ENCODE data around the gene LDLRAD2. TPM values are rescaled to one million over a fixed set of nuclear protein-coding genes. Genes with fewer than 3 reads are reported as not detected.

The LDLRAD2 gene
- total RNA-seq, 1 donor from 2014 or later = not detected

DNA sequence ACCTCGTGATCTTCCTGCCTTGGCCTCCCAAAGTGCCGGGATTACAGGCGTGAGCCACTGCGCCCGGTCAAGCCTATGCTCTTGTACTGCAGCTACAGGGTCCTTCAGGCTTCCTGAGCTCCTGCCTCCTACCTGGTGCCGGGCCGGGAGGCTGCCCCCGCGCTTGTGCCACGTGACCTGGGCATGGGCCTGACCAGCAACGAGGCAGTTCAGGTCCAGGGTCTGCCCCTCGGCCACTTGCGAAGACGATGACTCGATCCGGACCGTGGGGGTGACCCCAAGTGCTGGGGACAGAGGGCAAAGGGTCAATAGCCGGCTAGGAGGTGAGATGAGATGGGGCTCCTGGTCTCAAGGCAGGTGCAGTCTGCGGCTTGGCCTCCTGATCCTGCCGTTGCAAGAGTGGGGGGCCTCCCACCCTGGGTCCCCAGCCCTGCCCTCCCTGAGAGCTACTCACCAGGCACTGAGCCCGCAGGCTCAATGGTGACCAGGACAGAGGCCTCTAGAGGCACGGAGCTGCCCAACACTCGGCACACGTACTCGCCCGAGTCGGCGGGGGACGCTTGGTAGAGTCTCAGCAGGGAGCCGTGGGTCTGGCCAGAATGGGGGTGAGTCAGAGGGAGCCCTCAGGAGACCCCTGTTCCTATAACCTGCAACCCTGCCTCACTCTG is 38.0 kb downstream of the LDLRAD2 start:
- Histone ChIP-seq H3K4me3 (no peak overlapping the region), H3K36me3 (peaks cover 100% of the 10 kb centered on the region), H3K4me1 (no peaks in the 10 kb centered on the region), H3K27ac (replicated peaks) (no peak overlapping the region), H3K9me3 (replicated peaks) (no peaks in the 10 kb centered on the region), H3K27me3 (ENCODE audit: low read depth) (no peaks in the 10 kb centered on the region)
- intact Hi-C loops (cut with micrococcal nuclease) = no loop called here
- no peak for DNase-seq
- TF ChIP-seq CTCF (IDR thresholded peaks at IDR 0.05; ENCODE audit: borderline replicate concordance) = no peak

DNA sequence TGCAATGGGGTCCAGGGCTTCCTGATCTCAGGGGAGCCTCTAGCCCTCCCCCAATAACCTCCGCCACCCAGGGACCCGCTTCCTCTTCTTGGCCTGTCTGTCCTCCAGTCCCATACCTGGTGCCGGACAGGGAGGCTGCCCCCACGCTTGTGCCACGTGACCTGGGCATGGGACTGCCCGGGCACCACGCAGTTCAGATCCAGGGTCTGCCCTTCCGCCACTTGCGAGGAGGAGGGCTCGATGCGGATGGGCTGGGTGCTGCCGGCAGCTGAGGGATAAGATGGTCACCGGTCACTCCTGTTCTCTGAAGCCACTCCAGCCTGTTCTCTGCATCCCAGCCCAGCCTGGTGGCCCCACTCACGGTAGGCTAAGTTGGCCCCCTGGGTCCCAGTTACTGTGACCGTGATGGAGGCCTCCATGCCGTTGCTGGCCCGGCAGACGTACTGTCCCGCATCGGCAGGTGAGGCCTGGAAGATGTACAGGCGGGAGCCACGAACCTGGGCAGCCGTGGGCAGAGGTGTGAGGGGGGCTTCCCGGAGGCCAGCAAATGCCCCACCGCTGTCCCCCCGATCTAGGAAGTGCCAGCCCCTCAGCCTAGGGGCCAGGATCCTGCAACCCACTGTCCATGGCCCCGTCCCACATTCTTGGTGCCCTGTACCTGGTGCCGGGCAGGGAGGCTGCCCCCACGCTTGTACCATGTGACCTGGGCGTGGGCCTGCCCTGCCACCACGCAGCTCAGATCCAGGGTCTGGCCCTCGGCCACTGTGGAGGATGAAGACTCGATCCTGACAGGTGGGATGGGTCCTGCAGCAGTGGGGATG is 39.6 kb downstream of the LDLRAD2 start:
- intact Hi-C loops (cut with micrococcal nuclease) = no loop called here
- Histone ChIP-seq H3K9me3 (replicated peaks) (no peaks in the 10 kb centered on the region), H3K27ac (replicated peaks) (no peak overlapping the region), H3K4me3 (no peak overlapping the region), H3K36me3 (peaks cover 100% of the 10 kb centered on the region), H3K27me3 (ENCODE audit: low read depth) (no peaks in the 10 kb centered on the region), H3K4me1 (no peaks in the 10 kb centered on the region)
- DNase-seq = no peak
- no peak for TF ChIP-seq CTCF (IDR thresholded peaks at IDR 0.05; ENCODE audit: borderline replicate concordance)

DNA sequence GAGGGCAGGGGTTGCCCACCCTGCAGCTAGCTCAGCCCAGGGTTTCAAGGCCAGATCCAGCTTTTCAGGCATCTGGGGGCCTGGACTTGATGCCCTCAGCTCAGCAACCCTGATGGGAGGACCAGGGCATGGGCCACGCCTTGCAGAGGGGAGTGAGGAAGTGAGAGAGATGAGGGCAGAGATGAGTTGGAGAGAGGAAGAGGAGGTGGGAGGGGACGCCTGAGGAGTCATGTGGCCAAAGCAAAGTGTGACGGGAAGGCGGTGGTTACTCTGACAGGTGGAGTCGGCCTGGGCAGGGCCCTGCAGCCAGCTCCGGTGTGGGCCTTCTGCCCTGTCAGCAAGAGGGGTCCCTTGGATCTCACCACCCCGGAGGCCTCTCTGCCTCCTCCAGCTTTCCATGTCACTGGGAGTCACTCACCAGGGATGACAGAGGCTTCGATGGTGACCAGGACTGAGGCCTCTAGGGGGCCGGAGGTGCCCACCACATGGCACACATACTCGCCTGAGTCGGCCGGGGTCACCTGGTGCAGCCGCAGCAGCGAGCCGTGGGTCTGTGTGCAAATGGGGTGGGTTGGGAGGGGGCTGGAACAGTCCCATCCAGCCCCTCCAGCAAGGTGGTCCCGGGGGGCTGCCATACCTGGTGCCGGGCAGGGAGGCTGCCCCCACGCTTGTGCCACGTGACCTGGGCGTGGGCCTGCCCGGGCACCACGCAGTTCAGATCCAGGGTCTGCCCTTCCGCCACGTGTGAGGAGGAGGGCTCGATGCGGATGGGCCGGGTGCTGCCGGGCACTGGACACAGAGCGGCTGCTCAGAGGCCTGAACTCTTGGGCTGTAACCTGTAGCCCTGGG is 40.4 kb downstream of the LDLRAD2 start:
- intact Hi-C loops (cut with micrococcal nuclease) = no loop called here
- Histone ChIP-seq H3K4me1 (peaks cover 7% of the 10 kb centered on the region), H3K4me3 (no peak overlapping the region), H3K27ac (replicated peaks) (no peak overlapping the region), H3K27me3 (ENCODE audit: low read depth) (no peaks in the 10 kb centered on the region), H3K9me3 (replicated peaks) (no peaks in the 10 kb centered on the region), H3K36me3 (peaks cover 100% of the 10 kb centered on the region)
- no peak for TF ChIP-seq CTCF (IDR thresholded peaks at IDR 0.05; ENCODE audit: borderline replicate concordance)
- no peak for DNase-seq

- Histone ChIP-seq H3K4me1 (peaks cover 13% of the 10 kb centered on the region), H3K27me3 (ENCODE audit: low read depth) (no peaks in the 10 kb centered on the region), H3K27ac (replicated peaks) (no peak overlapping the region), H3K36me3 (peaks cover 100% of the 10 kb centered on the region), H3K4me3 (no peak overlapping the region), H3K9me3 (replicated peaks) (no peaks in the 10 kb centered on the region)
- intact Hi-C loops (cut with micrococcal nuclease) = no loop called here
- no peak for TF ChIP-seq CTCF (IDR thresholded peaks at IDR 0.05; ENCODE audit: borderline replicate concordance)
- DNase-seq = no peak
Observed at GRCh38 chr1:21853131-21853427, 41.0 kb downstream of the LDLRAD2 start.

DNA sequence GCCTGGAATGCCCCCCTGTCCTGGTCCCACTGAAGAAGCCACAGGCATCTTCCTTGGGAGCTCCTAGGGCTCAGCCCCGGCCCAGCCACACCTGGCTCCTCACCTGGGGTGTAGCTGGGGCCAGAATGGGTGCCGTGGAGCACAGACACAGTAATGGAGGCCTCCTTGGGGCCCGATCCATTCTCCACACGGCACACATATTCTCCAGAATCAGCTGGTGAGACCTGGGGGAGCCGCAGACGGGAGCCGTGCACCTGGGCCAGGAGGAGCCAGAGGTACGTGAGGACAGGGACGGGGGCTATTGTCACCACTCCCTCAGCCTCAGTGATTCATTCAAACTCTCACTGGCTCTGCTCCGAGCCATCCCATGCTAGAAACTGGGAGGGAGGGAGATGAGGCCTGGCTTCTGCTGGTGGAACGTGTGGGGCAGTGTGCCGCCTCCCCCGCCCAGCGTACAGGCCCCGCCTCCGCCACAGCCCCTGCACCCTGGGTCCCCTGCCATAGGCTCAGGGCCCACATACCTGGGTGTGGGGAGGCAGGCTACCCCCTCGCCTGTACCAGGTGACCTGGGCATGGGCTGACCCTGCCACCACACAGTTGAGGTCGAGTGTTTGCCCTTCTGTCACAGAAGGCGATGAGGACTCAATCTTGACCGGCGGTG is 42.2 kb downstream of the LDLRAD2 start:
- Histone ChIP-seq H3K27me3 (ENCODE audit: low read depth) (no peaks in the 10 kb centered on the region), H3K4me3 (no peak overlapping the region), H3K36me3 (peaks cover 100% of the 10 kb centered on the region), H3K4me1 (peaks cover 18% of the 10 kb centered on the region), H3K27ac (replicated peaks) (no peak overlapping the region), H3K9me3 (replicated peaks) (no peaks in the 10 kb centered on the region)
- intact Hi-C loops (cut with micrococcal nuclease) = no loop called here
- no peak for TF ChIP-seq CTCF (IDR thresholded peaks at IDR 0.05; ENCODE audit: borderline replicate concordance)
- no peak for DNase-seq

Measured in left ventricle myocardium inferior (tissue), 1 donor.